HG03135 (cell line): ENCODE data around the gene FAM111B.
"Not testable (repeated sequence)": the region's sequence is repeated elsewhere in the genome, so short reads cannot be mapped to it uniquely, and the experiment has no call there.

Experiments
- ATAC-seq: cut with Tn5 transposase; IDR thresholded peaks from one replicate; pipeline ENCODE4 v1.9.1; 2021; ENCODE audit warnings: mild to moderate bottlenecking, moderate library complexity; ENCODE audit not compliant: unreplicated experiment

FAM111B gene, protein sequence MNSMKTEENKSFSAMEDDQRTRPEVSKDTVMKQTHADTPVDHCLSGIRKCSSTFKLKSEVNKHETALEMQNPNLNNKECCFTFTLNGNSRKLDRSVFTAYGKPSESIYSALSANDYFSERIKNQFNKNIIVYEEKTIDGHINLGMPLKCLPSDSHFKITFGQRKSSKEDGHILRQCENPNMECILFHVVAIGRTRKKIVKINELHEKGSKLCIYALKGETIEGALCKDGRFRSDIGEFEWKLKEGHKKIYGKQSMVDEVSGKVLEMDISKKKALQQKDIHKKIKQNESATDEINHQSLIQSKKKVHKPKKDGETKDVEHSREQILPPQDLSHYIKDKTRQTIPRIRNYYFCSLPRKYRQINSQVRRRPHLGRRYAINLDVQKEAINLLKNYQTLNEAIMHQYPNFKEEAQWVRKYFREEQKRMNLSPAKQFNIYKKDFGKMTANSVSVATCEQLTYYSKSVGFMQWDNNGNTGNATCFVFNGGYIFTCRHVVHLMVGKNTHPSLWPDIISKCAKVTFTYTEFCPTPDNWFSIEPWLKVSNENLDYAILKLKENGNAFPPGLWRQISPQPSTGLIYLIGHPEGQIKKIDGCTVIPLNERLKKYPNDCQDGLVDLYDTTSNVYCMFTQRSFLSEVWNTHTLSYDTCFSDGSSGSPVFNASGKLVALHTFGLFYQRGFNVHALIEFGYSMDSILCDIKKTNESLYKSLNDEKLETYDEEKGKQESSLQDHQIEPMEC

DNA sequence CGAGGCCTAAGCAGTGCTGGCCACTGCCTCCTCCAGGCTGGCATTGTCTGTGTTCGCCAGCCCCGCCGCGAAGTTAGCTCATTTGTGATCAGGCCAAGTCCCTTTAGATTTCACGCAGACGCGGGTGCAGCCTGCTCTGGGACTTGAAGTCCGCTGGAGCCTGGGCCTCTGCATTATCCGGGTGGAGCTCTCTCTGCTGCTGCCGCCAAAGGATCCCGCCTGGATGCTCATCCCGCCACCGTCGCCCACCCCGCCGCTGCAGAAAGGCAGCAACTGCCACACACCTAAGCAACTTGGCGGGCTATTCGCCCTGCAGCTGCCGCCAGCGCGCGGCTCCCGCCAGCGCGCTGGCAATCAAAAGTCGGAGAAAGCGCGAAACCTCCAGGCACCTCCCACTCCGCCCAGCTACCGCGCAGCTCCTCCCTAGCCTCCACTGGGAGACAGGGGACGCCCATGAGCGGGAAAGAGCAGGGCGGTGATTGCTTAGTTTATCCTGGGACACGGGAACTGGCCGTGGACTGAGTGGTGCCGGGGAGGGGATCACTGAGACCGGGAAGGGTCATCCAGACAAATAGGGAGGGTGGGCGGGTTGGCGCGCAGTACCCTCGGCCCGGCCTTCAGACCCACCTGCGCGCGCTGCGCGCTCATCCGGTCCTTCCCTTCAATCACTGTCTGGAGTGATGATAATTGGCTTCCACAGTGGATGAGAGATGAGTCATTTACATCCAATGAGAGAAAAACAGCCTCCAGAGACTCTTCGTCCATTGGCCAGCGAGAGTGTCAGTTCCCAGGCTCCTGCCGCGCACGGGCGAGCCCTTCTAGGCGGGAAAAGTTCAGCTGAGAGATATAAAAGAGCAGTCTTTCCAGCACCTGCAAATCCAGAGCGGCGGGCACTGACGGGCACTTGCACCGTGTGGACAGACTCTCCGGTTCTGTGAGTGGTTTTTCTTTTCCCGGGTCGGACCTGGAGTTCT, at the start of gene FAM111B:
Gene FAM111B, plus strand, starts transcription at position 875 of the 974 bp plus-strand sequence. CDS start 2,389 bp downstream, outside the sequence.
- peak; percentile 80 for ATAC-seq

DNA sequence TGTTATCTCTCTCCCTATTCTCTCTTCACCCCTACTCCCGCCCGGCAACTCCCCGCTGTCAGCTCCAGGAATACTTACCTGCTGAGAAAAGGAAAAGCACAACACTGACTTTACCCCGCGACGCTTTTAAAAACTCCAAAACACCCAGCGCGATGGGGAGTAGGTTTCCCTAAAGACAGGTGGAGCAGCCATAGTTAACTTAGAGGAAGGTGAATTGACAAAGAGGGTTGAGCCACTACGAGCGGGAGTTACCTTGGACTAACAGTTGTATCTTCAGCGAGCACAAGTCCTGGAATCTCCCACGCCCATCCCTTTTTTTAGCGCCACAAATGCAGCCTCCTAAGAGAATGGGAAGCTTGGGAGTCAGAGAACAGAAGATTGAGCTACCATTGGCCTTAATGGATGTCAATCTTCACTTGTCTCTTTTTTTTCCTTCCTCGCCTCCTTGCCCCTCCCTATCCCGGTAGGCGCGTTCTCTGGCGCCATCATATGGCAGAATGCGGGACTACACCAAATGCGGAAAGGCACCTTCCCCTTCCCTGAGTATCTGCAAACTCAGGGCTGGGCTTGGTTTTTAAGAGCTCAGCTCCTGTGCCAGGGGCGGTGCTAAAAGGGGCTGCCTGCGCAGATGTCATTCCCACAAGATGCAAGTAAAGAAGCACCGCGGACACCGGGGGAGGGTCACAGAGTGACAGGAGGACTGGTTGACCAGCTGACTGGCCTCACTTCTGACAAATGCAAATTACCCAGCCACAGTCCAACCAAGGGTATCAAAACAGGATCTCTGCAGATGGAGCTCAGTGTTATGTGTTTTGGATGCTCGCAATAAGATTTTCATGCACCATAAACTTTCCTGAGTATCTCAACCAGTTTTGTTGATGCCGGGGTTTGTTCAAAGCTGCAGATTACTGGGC, 48.7 kb upstream of the FAM111B start:
- ATAC-seq = peak; percentile 93

DNA sequence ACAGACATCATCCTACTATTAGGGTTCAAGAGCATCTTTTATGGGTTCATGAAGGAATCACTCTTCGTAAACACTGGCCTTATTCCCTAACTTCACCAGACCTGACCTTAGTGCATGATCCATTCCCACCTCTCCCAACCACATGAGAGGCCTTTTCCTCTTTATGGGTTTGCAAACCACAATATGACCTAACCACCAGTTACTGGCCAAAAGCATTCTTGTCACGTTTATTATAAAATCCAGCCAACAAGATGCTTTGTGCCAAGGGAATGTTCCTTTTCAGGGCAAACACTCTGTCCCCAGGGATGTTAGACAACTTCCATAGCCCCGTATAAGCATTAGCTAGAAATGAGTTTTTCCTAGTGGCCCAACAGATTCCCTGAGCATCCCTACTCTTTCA, 46.9 kb upstream of the FAM111B start:
- not testable (repeated sequence) for ATAC-seq

DNA sequence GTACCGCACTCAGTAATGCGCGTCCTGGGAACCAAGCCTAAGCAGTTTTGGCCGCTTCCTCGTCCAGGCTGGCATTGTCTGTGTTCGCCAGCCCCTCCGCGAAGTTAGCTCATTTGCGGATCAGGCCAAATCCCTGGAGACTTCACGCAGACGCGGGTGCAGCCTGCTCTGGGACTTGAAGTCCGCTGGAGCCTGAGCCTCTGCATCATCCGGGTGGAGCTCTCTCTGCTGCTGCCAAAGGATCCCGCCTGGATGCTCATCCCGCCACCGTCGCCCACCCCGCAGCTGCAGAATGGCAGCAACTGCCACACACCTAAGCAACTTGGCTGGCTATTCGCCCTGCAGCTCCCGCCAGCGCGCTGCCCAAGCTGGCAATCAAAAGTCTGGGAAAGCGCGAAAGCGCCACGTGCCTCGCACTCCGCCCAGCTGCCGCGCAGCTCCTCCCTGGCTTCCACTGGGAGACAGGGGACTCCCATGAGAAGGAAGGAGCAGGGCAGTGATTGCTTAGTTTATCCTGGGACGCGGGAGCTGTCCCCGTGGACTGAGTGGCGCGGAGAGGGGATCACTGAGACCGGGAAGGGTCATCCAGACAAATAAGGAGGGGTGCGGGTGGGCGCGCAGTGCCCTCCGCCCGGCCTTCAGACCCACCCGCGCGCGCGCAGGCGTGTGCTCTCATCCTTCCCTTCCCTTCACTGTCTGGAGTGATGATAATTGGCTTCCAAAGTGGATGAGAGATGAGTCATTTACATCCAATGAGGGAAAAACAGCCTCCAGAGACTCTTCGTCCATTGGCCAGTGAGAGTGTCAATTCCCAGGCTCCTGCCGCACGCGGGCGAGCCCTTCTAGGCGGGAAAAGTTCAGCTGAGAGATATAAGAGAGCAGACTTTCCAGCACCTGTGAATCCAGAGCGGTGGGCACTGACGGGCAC, 44.2 kb upstream of the FAM111B start:
- ATAC-seq = no peak

DNA sequence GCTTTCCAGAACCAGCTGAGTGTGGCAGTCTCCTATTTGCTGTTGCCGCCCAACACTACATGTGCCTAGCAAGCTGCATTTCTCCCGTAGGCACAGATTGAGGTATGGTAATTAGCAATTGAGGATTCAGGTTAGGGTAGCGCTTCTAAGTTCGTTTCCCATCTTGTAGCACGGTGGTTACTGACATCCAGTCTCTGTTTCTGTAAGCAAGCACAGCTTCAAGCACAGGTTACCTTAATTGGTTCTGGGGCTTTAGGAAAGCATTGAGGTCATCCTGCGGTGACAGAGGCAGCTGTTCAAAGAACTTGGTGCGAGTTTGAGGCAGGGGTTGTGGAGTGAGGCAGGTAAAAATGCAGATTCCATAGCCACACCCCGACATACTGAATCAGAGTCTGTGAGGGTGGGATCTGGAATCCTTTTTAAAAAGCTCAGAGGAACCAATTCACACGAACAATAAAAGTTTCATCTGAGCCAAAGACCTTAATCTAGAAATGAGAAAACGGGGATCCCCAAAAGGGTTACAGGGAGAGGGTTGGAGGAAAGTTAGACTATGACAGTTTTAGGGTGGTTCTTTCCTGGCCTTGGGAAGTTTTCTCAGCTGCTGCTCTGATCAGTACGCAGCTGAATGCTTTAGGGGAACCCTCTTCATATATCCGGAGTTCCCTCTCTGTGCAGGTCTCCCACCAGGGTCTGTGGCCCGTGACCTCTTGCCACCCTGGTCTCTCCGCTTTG, 42.9 kb upstream of the FAM111B start:
- not testable (repeated sequence) for ATAC-seq

DNA sequence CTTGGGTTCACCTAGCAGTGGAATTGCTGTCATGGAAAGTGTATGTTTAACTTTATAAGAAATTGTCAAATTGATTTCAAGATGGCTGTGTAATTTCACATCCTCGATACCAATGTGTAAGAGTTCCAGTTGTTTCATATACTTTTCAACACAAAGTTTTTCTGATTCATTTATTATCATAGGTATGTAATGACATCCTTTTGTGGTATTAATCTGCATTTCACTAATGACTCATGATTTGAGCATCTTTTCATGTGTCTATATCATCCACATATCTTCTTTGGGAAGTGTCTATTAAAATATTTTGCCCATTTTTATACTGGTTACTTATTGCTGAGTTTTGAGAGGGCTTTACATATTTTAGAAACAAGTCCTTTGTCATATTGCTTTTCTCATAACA, 38.0 kb upstream of the FAM111B start:
- no peak for ATAC-seq

DNA sequence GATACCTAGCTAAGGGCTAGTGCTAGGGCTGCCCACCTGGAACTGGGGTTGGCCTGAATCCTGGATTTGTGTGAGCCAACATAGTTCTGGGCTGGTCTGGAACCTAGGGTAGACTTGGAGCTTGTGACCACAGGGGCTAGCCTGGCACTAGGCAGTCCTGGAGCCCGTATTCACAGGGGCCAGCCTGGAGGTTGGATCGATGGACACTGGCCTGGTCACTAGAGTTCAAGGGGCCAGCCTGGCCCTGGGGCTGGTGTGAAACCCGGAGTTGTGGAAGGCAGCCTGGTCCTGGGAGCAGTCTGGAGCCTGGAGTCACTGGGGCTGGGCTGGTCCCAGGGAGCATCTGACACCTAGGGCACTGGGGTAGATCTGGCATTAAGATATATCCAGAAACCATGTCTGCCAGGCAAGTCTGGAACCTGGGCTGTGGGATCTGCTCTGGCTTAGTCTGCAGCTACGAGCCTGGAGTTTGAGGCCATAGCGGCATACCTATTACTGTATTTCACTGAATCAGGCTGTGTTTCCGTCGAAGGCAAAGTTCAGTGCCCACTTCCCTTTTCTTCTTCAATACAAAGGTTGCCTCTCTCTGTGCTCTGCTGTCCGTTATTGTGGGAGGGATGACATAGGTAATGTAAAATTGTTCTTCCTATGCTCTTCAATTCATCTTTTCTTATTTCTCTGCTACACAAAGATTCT, 30.0 kb upstream of the FAM111B start:
- peak; percentile 91 for ATAC-seq

DNA sequence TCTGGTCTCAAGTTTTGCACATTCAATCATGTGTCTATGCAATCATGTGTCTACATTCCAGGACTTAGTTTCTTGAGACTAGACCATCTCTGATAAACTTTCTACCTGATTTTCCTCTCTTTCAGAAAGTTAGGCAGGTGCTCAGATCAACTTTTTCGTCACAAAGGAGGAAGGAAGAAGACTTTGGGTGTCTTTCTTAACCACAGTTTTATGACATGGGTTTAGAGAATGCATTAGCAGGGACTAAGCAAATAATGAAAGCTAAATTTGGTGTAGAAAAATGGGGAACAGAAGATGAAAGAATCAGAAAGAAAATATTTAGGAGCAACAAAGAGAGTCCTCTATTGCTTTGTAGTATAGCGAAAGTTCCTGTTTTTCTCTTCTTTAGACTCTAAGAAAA, 28.6 kb upstream of the FAM111B start:
- ATAC-seq = no peak

DNA sequence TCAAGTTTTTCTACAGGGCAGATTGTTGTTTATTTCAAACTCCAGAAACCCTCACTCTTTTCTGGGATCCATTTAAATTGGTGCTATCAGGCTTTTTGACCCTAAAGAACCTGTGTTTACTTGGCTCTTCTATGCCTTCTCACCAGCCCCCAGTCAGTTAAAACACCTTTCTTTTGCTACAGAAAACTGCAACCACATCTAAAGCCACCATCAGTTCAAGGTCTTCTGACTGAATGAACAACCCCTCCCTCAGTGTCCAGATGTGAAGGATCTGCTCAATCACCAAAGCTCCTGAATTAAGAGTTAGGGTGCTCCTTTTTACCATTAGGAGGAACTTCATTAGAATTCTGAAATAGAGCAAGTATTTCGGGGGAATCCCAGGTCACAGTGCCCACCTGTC, 28.0 kb upstream of the FAM111B start:
- no peak for ATAC-seq

DNA sequence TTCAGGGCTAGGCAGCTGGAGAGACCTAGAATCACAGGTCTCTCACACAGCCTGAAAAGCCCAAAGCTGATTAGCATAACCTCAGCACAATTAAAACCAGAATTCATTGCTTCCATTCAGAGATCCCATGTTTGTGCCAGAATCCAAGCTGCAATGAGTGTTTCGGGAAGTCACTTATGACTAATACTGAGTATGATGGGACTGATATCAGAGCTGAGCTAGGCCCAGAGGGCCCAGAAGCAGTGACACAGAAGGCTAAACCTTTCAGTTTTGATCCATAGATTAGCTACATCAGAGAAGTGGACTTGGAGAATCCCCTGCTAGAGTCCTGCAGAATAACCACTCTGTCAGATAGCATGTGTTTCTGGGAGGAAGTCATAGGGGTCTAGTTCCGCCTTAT, 26.6 kb upstream of the FAM111B start:
- ATAC-seq = not testable (repeated sequence)

DNA sequence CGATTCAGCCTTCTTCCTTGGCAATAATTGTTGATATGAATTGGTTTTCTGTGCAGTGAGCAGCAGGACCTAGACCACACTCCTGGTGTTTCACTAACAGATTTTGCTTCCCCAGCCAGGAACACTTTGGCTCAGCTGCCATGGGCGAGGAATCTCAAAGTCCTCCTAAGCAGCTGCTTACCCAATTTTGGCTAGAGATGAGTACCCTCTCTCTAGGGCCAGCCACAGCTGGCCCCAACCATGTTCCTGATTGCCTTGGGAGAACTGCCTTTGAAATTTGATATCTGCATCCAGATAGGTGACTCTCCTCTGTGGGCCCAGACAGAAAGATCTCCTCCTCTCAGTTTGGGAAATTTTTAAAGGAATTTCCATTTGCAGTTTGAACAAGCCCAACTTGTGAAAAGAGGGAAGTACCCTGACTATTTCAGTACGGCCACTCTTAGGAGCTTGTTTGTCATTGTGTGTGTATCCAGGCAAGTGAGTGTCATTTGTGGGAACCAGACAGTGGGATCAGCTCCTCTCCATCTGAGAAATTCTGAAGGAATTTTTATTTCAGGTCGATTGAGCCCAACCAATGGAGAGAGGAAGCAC, 25.5 kb upstream of the FAM111B start:
- not testable (repeated sequence) for ATAC-seq

DNA sequence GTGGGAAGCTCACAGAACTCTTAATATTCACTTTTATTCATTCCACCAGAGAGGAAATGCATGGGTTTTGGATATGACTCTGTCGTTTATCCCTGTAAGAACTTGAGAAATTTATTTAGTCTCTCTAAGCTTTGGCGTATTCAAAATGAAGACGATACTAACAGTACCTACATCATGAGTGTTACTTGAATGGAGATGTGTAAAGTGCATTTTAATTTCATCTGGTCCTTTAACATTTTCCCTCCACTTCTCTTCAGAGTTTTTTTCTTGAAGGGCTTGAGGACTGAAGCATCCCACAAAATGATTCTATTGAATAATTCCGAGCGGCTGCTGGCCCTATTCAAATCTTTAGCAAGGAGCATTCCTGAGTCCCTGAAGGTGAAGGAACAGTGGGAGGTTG, 21.0 kb upstream of the FAM111B start, which contains the start of gene GLYATL1B:
Gene GLYATL1B, plus strand, starts transcription at position 301 of the 400 bp plus-strand sequence. Its CDS starts 0 bp downstream, at position 301.
- ATAC-seq = not testable (repeated sequence)

DNA sequence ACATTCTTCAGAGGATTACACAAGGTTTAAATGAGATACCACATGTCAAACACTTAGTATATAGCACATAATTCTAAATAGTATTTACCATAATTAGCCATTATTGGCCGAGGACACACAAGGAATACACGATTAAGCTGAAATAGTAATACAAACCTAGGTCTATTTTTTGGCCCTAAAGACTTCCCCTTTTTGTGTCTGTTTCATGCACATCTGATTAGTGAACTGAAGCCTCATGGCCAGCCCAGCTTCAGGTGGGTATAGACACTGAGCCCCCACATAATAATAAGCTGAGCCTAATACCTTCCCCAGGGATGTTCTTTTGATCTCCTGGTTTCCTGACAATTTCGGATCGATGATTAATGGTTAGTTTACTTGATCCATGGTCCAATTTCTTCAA, 18.9 kb upstream of the FAM111B start:
- ATAC-seq = no peak

DNA sequence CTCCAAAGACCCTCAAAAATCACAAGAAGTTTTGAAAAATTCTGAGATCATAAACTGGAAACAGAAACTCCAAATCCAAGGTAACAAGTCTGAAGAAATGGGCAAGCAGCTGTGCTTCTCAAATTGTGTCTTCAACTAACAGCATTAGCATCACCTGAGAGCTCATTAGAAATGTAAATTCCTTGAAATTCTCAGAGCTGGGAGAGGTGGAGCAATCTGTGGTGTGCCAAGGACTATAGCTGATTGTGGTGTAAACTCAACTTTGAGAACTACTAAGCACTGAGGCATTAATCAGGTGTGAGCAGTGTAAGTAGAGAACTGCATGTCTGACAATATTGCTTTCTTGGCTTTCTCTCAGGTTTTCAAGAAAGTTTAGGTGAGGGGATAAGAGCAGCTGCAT, 13.5 kb upstream of the FAM111B start:
- ATAC-seq = not testable (repeated sequence)

DNA sequence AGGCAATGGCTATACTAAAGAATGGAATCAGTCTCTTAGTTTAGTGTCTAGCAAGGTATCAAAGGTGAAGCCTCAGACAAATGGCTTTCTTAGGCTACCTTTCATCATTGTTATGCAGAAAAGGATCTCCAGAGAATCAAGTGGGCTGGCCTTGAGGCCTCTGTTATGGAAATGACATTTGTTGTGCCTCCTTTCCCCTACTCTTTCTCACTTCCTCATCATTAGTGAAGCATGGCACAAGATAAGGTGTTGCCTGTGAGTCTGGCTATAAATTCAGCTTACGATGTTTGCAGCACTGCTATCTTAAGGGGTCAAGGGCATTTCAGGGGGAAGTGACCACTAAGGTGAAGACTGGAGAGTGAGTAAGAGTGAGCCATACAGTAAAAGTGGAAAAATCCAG, 11.8 kb upstream of the FAM111B start:
- ATAC-seq = peak; percentile 82

DNA sequence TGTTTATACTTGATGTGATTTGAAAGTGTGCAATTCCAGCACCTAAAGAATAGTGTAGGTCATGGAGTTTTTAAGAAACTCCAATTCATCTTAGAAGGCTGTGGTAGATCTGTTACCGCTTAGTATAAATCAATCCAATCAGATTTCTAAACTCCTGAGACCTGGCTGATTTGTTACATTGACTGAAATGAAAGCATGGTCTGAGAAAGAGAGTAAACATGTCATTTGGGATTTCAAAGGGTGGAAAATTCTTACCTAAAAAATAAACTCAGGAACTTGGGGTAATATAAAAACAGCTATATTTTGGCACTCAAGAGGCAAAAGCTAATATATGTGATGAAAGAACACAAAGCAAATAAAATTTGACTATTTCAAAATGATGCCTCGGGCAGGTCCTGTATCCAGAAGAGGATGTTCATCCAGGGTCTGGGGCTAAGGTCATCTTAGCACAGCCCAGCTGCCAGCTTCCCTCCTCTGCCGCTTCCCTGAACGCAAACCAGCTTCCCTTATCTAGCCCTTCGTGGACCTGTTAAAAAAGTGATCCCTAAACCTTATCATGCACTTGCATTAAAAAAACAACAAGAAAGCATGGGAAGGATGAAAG, 11.0 kb upstream of the FAM111B start:
- not testable (repeated sequence) for ATAC-seq
